RKO (cell line): Measurements from ENCODE around the gene CACNB2.
"Not testable (repeated sequence)": the region's sequence is repeated elsewhere in the genome, so short reads cannot be mapped to it uniquely, and the experiment has no call there.

ENCODE experiments used
- DNase-seq: peaks from one replicate; pipeline ENCODE4 v3.0.0-alpha.2; 2016; ENCODE audit warnings: low spot score

CACNB2 gene

GRCh38 chr10:18202680-18203460 lies 62.6 kb downstream of the CACNB2 start:
- no peak for DNase-seq

DNA sequence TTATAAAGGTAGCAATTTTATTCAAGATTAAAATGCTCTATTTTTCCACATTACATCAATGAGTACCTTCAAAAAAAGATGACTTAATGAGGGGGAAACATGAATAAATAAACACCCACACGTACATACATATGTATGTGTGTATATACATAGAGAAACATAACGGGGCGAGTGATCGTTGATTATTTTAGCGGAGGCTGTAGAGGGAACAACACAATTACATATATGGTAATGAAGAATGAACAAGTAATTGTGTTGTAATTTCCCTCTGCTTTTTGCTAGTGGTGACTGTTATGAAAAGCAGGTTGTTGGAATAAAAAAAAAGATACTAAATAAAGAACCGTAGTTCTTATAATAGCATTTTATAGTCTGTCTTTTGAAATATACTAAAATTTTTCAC lies 63.2 kb downstream of the CACNB2 start:
- DNase-seq: no peak

DNA sequence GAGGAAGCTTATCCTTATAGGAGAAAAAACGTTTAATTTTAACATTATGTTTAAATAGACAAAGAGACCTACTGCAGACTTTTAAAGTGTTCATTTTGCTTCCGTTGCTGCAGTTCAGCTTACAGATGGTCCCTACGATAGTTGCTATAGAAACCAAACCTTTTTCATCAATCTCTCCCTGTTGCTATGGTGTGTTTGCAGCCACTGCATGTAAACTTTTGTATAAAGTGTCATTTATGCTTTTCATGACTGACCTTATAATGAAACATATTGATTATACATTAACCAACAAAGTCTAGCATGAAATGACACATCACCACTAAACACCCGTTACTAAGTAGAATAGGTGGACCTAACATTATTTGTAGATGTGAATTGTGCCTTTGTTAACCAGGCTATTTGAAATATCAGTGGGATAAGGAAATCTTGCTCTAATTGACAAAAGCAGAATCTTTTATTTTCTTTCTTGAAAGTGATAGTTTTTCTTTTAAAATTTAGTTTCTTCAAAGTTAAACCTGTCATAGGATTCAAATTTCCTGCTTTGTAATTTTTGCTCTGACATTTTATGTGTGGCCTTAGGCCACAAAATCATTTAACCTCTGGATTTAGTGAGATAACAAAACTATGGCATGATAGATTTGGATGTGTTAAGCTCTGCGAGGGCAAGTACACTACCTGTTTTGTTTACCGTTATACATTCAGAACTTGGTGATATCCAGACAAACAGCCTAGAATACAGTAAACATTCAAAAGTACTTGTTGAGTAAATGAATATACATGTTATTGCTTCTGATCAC lies 64.0 kb downstream of the CACNB2 start:
- no peak for DNase-seq

DNA sequence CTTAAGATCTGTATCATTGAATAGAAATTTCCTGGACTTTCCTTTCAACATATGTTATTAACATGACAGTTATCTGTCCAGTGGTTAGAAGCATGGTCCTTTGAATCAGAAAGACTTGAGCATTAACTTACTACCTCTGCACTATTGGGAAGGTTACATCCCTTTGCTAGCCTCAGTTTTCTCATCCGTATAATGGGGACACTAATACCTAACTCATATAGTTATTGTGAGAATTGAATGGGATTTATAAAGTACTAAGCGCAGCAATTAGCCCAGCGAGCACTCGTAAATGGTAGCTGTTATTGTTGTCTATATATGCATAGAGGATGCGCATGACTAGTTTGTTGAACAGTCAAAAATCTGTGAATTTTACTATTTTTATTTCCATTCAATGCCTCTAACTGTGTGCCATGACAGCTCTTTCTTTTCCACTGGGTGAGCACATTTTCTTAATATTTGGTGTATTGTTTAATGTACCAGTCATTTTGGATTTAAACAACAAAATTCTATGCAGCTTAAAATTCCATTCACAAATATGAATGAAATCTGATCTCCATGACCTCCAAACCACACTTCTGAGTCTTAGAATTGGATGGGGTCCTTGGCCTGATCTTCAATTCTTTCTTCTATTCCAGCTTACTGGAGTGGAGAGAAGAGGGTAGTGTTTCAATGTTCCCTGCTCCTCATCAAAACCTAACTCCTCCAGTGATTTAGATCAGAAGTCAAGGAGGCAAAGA lies 65.0 kb downstream of the CACNB2 start:
- DNase-seq: no peak

GRCh38 chr10:18208186-18208585 lies 68.0 kb downstream of the CACNB2 start:
- not testable (repeated sequence) for DNase-seq

GRCh38 chr10:18209241-18209640 lies 69.0 kb downstream of the CACNB2 start:
- no peak for DNase-seq

DNA sequence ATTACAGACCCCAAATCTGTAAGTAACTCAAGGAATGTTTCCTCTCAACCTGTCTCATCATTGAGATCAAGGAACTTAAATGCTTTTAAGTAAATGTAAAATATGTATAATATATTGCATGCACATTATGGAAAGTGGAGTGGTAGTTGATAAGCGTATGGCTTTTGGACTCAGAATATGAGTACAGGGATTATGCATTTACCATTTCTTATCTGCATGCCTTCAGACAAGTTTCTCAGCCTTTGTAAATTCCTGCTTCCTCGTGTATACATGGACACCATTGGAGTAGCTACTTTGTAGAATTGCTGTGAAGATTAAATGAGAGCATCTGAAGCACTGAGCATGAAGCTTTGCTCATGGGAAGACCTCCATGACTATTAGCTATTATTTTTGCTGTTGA lies 70.5 kb downstream of the CACNB2 start:
- DNase-seq: no peak

DNA sequence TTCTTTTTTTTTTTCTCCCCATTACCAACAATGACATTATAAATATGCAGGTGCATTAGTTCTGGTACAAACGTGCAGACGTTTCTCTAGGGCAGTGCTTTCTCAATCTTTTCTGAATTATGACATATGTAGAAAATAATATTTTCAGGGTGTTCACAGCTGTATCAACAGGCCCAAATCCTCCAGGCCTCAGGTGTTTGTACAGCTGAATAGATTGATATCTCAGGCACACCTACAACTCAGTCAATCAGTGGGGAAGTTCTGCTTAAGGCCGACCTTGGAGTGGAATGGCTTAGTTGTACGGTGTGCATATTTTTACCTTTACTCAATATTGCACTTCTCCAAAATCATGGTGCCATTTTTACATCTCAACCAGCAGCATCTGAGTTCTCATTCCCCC lies 71.6 kb downstream of the CACNB2 start:
- DNase-seq: no peak

- no peak for DNase-seq
These were observed 73.0 kb downstream of the CACNB2 start for GRCh38 chr10:18213271-18213670.

DNA sequence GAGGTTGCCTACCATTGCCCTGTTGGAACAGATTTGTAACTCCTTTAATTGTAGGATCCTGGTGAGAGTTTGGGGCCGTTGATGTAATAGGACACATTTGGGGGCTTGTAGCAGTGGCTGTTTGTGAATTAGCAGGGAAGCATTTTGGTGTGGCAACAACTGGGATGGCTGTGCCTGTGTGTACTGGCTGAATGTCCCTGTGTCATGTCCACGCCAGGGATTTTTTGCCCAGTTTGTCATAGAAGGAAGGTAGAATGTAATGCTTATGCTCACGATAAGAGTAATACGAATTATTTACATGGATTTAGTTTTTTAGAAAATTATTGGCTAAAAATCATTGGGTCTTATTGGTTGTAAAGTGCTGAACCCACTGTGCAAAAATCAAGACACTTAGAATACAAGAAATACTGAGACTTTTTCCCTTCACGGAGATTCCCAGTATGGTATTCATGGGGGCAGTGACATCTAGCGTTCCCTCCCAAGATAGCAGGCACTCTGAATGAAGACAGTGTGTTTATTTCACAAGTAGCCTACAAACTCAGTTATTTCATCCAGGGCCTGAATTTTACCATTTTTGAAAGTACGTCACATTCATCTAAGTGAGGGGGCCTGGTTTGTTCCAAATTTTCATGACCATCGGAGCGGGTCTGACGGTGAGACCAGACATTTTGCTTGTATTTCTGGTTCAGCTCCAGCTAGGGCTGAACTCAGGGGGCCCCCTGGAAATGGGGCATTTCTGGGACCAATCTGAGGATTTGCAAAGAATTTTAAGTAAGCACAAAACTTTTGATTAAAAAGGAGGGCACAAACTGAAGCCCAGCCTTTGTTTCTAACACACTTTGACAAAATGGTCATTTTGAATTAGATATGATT lies 74.7 kb downstream of the CACNB2 start:
- DNase-seq: peak; percentile 73

GRCh38 chr10:18216482-18216881 lies 76.3 kb downstream of the CACNB2 start:
- DNase-seq: peak; percentile 41

DNA sequence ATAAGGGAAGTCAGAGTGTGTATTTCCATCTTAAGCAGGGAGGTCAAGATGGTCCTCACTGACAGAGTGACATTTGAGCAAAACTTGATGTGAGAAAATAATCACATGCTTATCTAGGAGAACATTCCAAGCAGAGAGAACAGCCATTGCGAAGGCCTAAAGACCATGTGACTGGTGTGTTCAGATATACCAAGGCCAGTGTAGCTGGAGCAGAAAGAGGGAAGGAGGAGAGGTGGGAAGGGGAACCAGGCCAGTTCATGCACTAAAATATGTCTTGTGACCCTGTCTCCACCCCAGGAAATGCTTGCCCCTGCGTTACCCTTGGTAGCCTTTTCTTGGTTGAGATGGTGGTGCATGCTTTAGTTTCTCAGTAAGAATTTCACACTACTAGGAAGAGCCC lies 77.4 kb downstream of the CACNB2 start:
- DNase-seq: no peak

DNA sequence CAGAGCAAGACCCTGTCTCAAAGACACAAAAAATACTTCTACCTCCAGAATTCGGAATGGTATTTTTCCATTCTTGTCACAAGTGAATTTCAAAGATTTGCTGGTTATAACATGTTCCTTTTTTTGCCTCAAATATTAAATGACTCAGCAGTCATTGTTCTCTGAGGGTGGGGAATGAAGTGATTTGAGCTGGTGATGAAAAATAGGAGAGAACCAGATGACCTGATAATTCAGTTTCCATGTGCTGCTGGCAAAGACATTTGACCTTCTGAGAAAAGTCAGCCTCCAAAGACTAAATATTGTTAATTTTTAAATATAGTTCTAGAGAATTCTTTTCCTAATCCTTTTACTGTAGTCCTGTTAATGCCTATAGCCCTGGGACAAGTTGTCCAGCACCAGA lies 78.9 kb downstream of the CACNB2 start:
- no peak for DNase-seq

DNA sequence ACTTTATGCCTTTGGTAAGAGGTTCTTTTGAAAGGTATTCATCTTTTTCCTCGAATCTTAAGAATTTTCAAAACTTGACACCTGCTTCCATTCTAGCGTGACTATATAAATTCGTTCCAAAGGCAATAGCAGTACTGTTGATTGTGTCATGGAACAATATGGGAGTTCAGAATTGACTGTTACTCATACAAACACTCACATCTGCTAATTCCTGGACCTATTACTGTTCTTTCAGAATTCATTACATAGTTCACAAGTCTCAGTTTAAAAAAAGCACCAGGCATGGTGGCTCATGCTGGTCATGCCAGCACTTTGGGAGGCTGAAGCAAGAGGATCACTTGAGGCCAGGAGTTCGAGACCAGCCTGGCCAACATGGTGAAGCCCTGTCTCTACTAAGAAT lies 80.9 kb downstream of the CACNB2 start:
- peak; percentile 21 for DNase-seq

DNA sequence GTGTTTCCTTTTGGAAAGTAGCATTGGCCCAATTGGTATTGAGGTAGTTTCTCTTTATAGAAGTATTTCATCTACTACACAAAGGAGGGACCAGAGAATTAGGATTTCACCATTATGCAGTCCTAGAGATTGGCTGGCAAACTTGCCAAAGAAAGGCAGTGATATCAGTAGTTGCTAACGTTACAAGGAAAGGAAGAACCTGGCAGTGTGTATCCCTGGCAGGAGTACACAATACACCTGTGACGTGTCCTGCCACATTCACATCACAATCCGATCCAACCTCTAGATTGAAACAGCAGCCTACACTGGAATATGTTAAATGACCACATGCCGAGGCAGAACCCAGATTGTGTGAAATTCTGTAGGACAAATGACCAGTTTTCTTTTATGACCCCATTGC lies 81.7 kb downstream of the CACNB2 start:
- DNase-seq: no peak

- DNase-seq: peak; percentile 60
These were observed 82.6 kb downstream of the CACNB2 start for GRCh38 chr10:18222866-18223265.

- DNase-seq: no peak
These were observed 83.7 kb downstream of the CACNB2 start for GRCh38 chr10:18223898-18224297.

GRCh38 chr10:18224626-18225445 lies 84.6 kb downstream of the CACNB2 start:
- DNase-seq: no peak

DNA sequence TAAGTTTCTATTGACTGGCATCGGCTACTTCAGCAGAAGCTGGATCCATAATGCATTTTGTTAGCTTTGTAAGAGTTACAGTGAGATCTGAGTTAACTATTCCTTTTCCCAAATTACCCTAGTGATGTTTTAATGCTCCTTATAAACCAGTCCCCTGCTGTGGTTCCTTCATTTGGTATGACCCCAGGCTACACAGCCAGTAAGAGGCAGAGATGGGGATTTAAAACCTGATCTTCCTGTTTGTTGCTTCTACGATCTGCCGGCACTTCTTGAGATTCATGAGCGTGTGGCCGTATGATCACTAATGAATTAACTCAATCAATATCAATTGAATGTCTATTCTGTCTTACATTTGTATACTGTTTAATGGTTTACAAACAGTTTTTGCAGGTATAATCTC lies 86.1 kb downstream of the CACNB2 start:
- no peak for DNase-seq

DNA sequence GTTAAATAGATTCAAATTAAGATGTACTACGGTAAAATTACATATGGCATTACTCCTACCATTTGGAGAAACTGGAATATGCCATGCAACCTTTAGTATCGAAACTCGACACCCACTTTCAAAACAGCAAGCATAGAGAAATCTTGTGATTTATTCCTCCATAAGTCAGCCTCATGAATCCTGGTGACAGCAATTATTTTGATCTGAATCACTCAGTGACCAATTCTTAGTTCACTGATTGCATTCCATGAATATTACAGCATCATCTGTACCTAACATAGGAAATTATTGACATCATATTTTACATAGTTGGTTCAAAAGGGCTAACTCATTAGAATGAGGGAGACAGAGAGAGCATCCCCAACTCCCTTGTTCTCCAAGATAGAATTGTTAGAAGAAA lies 89.6 kb downstream of the CACNB2 start:
- peak; percentile 87 for DNase-seq

DNA sequence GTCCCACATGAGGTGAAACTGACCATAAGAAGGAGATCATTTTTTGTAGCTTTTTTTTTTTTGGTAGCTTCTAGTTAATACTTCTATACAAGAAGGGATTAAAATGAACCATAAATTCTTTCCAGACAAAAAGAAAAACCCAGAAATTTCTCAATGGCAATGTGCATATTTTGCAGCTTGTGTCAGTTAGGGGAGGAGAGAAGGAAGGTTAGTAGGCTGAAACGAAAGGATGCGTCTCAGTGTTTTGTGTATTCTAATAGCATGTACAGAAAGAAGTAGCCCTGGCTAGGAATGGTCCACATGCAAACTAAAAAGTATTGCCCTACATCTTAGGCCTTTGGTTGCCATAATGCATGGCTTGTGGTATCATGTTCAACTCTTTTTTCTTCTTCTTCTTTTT lies 90.6 kb downstream of the CACNB2 start:
- no peak for DNase-seq
